SKM-1 (cell line): Measurements from ENCODE around the gene TBC1D22A.

ENCODE experiments used
- DNase-seq: peaks from one replicate; lab custom pipeline; 2025; ENCODE audit not compliant: unreplicated experiment; lab: John Stamatoyannopoulos, UW

Gene TBC1D22A

GRCh38 chr22:47144076-47144765 lies 381.8 kb downstream of the TBC1D22A start:
- no peak for DNase-seq

- no peak for DNase-seq
Measured at GRCh38 chr22:47144791-47145425, 382.5 kb downstream of the TBC1D22A start.

GRCh38 chr22:47145883-47146282 lies 383.4 kb downstream of the TBC1D22A start:
- DNase-seq = no peak

- no peak for DNase-seq
Measured at GRCh38 chr22:47146391-47146790, 383.9 kb downstream of the TBC1D22A start.

- DNase-seq = no peak
Measured at GRCh38 chr22:47146941-47147340, 384.5 kb downstream of the TBC1D22A start.

GRCh38 chr22:47147572-47147971 lies 385.1 kb downstream of the TBC1D22A start:
- DNase-seq = no peak

- DNase-seq = no peak
Measured at GRCh38 chr22:47148510-47148909, 386.1 kb downstream of the TBC1D22A start.

GRCh38 chr22:47148956-47149728 lies 386.7 kb downstream of the TBC1D22A start:
- DNase-seq = no peak

- no peak for DNase-seq
Measured at GRCh38 chr22:47149976-47150375, 387.5 kb downstream of the TBC1D22A start.

GRCh38 chr22:47150426-47150825 lies 388.0 kb downstream of the TBC1D22A start:
- no peak for DNase-seq

- DNase-seq = no peak
Measured at GRCh38 chr22:47151064-47151463, 388.6 kb downstream of the TBC1D22A start.

GRCh38 chr22:47151490-47151889 lies 389.0 kb downstream of the TBC1D22A start:
- no peak for DNase-seq

- no peak for DNase-seq
Measured at GRCh38 chr22:47152236-47152635, 389.8 kb downstream of the TBC1D22A start.

GRCh38 chr22:47152938-47153337 lies 390.5 kb downstream of the TBC1D22A start:
- DNase-seq = no peak

GRCh38 chr22:47153854-47154525 lies 391.5 kb downstream of the TBC1D22A start:
- no peak for DNase-seq

- DNase-seq = no peak
Measured at GRCh38 chr22:47154621-47155081, 392.2 kb downstream of the TBC1D22A start.

- no peak for DNase-seq
Measured at GRCh38 chr22:47155131-47155885, 392.9 kb downstream of the TBC1D22A start.

- DNase-seq = no peak
Measured at GRCh38 chr22:47155912-47156311, 393.5 kb downstream of the TBC1D22A start.

GRCh38 chr22:47156352-47157092 lies 394.1 kb downstream of the TBC1D22A start:
- DNase-seq = no peak

GRCh38 chr22:47157093-47157420 lies 394.6 kb downstream of the TBC1D22A start:
- no peak for DNase-seq
